ENCODE results near the gene SOCS1. TPM values are rescaled to one million over a fixed set of nuclear protein-coding genes. Genes with fewer than 3 reads are reported as not detected.

SOCS1 gene, protein sequence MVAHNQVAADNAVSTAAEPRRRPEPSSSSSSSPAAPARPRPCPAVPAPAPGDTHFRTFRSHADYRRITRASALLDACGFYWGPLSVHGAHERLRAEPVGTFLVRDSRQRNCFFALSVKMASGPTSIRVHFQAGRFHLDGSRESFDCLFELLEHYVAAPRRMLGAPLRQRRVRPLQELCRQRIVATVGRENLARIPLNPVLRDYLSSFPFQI
- total RNA-seq, result 10 to 100 TPM in 1 of 2 donors, 1 to 10 TPM in 1; 1.8 to 10.9 TPM
- polyA plus RNA-seq, result 1 to 10 TPM; 2.2 to 2.5 TPM

DNA sequence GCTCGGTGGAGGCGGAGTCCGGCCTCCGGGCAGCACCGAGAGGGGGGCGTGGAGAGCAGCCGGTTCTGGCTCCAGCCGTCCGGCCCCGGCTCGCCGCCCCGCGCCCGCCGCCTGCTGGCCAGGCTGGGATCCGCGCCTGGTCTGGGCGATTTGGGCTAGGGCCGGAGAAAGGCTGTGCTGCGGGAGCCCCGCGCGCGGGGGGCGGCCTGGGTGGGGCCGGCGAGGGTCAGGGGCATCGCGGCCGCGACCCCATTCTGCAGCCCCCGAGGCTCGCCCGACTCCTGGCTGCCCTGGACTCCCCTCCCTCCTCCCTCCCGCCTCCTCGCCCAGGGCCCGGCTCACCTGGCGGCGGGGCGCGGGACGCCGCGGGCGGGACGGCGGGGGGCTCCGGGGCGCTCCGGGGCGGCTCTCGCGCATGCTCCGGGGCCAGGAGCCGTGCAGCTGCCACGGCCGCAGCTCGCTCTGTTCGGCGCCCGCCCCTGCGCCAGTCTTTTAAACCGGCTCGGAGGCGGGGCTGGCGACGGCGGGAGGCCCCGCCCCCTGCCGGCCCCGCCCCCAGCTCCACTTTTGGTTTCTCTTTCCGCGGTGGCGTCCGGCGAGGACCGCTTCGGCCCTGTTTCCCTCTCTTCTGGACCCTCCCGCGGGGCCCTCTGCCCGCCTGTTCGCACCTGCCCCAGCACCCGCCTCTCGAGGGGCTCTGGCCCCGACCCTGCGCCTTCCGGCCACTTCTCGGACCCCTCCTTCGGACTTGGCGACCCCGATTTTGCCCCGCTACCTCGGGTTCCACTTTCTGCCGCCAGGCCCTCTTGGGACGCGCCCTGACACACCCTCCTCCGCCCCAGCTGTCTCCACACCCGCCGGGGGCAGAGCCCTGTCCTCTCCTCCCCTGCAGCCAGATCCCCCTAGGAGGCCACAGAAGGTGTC is at the start of gene SOCS1:
Gene SOCS1 (minus strand): TSS at position 468 of the 924 bp plus-strand sequence. CDS start 726 bp downstream, outside the sequence.
- no peaks in the 10 kb centered on the region for H3K27me3 ChIP-seq (ENCODE audit: control insufficient read depth in 4 of 4, insufficient read depth in 4 of 4, low read length in 3 of 4)
- peaks cover 10 to 43% (median 28%) of the 10 kb centered on the region in 4 donors for H3K4me1 ChIP-seq (ENCODE audit: control insufficient read depth in 4 of 4, insufficient read depth in 4 of 4, low read length in 3 of 4)
- peak; percentile 91 for DNase-seq (ENCODE audit: low spot score)
- H3K36me3 ChIP-seq (ENCODE audit: control insufficient read depth in 4 of 4, insufficient read depth in 3 of 4, low read depth in 1 of 4, low read length in 3 of 4), result peaks cover 0 to 1% (median 0%) of the 10 kb centered on the region in 4 donors
- peak within 1 kb of the TSS; percentile 42 to 74 for H3K9ac ChIP-seq (ENCODE audit: low read depth in 1 of 2, low read length in 2 of 2)
- no peaks in the 10 kb centered on the region for H3K9me3 ChIP-seq (ENCODE audit: control insufficient read depth in 4 of 4, low read length in 3 of 4)
- under 1% methylated on average over 100 of the region's 100 CpGs for WGBS
- H3K4me3 ChIP-seq (ENCODE audit: low read depth in 1 of 3, low read length in 3 of 3), result peak within 1 kb of the TSS; percentile 70 to 92 (median 76)
- H3K27ac ChIP-seq (ENCODE audit: low read depth in 1 of 2, low read length in 2 of 2), result peak within 1 kb of the TSS; percentile 84 to 97
- TF ChIP-seq JUND (IDR thresholded peaks at IDR 0.05) (no peak), GABPA (IDR thresholded peaks at IDR 0.05 in 1 of 2, conservative IDR thresholded peaks at IDR 0.05 in 1 of 2) (no peak), NR2F2 (IDR thresholded peaks at IDR 0.05) (no peak), RAD21 (IDR thresholded peaks at IDR 0.05) (peak; percentile 53 to 79), SP1 (IDR thresholded peaks at IDR 0.05) (no peak), ATF3 (IDR thresholded peaks at IDR 0.05) (no peak), RXRA (IDR thresholded peaks at IDR 0.05) (no peak), HNF4A (conservative IDR thresholded peaks at IDR 0.05) (peak in 1 of 2 donors; percentile 5), HNF4G (IDR thresholded peaks at IDR 0.05) (no peak), ZBTB33 (IDR thresholded peaks at IDR 0.05) (no peak), YY1 (IDR thresholded peaks at IDR 0.05) (peak; percentile 9), REST (IDR thresholded peaks at IDR 0.05) (peak; percentile 8), TAF1 (conservative IDR thresholded peaks at IDR 0.05) (peak; percentile 74), FOXA2 (IDR thresholded peaks at IDR 0.05) (no peak), EGR1 (IDR thresholded peaks at IDR 0.05; ENCODE audit: low read depth in 2 of 2) (no peak), FOXA1 (IDR thresholded peaks at IDR 0.05) (no peak)
- TF ChIP-seq, protein P1, sequence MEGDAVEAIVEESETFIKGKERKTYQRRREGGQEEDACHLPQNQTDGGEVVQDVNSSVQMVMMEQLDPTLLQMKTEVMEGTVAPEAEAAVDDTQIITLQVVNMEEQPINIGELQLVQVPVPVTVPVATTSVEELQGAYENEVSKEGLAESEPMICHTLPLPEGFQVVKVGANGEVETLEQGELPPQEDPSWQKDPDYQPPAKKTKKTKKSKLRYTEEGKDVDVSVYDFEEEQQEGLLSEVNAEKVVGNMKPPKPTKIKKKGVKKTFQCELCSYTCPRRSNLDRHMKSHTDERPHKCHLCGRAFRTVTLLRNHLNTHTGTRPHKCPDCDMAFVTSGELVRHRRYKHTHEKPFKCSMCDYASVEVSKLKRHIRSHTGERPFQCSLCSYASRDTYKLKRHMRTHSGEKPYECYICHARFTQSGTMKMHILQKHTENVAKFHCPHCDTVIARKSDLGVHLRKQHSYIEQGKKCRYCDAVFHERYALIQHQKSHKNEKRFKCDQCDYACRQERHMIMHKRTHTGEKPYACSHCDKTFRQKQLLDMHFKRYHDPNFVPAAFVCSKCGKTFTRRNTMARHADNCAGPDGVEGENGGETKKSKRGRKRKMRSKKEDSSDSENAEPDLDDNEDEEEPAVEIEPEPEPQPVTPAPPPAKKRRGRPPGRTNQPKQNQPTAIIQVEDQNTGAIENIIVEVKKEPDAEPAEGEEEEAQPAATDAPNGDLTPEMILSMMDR (IDR thresholded peaks at IDR 0.05; ENCODE audit: low read depth, low read length, missing input control), result peak; percentile 81
- TF ChIP-seq, protein P2, sequence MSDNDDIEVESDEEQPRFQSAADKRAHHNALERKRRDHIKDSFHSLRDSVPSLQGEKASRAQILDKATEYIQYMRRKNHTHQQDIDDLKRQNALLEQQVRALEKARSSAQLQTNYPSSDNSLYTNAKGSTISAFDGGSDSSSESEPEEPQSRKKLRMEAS (IDR thresholded peaks at IDR 0.05), result no peak

All from liver (tissue), 9 donors.